DOHH2 (cell line): Measurements from ENCODE around the gene NLRP13.
"Not testable (repeated sequence)": the region's sequence is repeated elsewhere in the genome, so short reads cannot be mapped to it uniquely, and the experiment has no call there.

ENCODE experiments used
- H3F3A ChIP-seq: fragments of 200-600 bp; sonication (generic), shearing (Covaris generic); 2 replicates; pipeline ENCODE4 v1.6.0; 2016; ENCODE audit warnings: antibody characterized with exemption, mild to moderate bottlenecking; ENCODE audit not compliant: control insufficient read depth, insufficient read depth
- H3K27ac ChIP-seq: fragments of 200-600 bp; sonication (generic); 2 replicates; pipeline ENCODE4 v1.5.1; 2014; ENCODE audit warnings: low read depth, mild to moderate bottlenecking, low read length, moderate library complexity
- H3K27me3 ChIP-seq: fragments of 200-600 bp; sonication (generic); 2 replicates; pipeline ENCODE4 v1.6.1; 2014; ENCODE audit warnings: mild to moderate bottlenecking, low read length, mixed read lengths; ENCODE audit not compliant: control insufficient read depth
- H3K36me3 ChIP-seq: fragments of 200-600 bp; sonication (generic); 2 replicates; pipeline ENCODE4 v1.6.1; 2014; ENCODE audit warnings: mild to moderate bottlenecking, low read length, moderate library complexity, mixed read lengths; ENCODE audit not compliant: control insufficient read depth
- H3K4me1 ChIP-seq: fragments of 200-600 bp; sonication (generic); 2 replicates; pipeline ENCODE4 v1.6.1; 2014; ENCODE audit warnings: mild to moderate bottlenecking, low read length, mixed read lengths; ENCODE audit not compliant: control insufficient read depth
- H3K4me2 ChIP-seq: fragments of 200-600 bp; sonication (generic); 2 replicates; pipeline ENCODE4 v1.6.0; 2014; ENCODE audit warnings: mild to moderate bottlenecking, low read length, moderate library complexity
- H3K4me3 ChIP-seq: fragments of 200-600 bp; sonication (generic); 2 replicates; pipeline ENCODE4 v1.5.1; 2014; ENCODE audit warnings: mild to moderate bottlenecking, low read length, mixed read lengths
- H3K79me2 ChIP-seq: fragments of 200-600 bp; sonication (generic); 2 replicates; pipeline ENCODE4 v1.6.1; 2014; ENCODE audit warnings: mild to moderate bottlenecking, low read length, mixed read lengths; ENCODE audit not compliant: control insufficient read depth
- H3K9me2 ChIP-seq: fragments of 200-600 bp; sonication (generic); replicated peaks from 2 replicates; pipeline ENCODE4 v1.6.1; 2014; ENCODE audit warnings: mild to moderate bottlenecking, low read length, mixed read lengths; ENCODE audit not compliant: control insufficient read depth
- H3K9me3 ChIP-seq: fragments of 200-600 bp; sonication (generic); 2 replicates; pipeline ENCODE4 v1.6.1; 2014; ENCODE audit warnings: antibody characterized with exemption, low read length, mixed read lengths; ENCODE audit not compliant: control insufficient read depth, insufficient read depth
- H4K20me1 ChIP-seq: fragments of 200-600 bp; sonication (generic); 2 replicates; pipeline ENCODE4 v1.6.0; 2014; ENCODE audit warnings: low read depth, mild to moderate bottlenecking, antibody characterized with exemption, low read length, moderate library complexity; ENCODE audit not compliant: control insufficient read depth, insufficient read depth
- CTCF ChIP-seq: fragments of 200-600 bp; sonication (generic); IDR thresholded peaks from one replicate; pipeline ENCODE4 v1.5.1; 2014; ENCODE audit warnings: antibody characterized with exemption, mild to moderate bottlenecking, low read depth, low read length; ENCODE audit not compliant: poor library complexity, severe bottlenecking
- EZH2phosphoT487 ChIP-seq: fragments of 200-600 bp; sonication (generic); IDR thresholded peaks from 2 replicates; pipeline ENCODE4 v1.6.1; 2017; ENCODE audit warnings: borderline replicate concordance, mild to moderate bottlenecking, antibody characterized with exemption, low read length, moderate library complexity, mixed read lengths

NLRP13 gene

DNA sequence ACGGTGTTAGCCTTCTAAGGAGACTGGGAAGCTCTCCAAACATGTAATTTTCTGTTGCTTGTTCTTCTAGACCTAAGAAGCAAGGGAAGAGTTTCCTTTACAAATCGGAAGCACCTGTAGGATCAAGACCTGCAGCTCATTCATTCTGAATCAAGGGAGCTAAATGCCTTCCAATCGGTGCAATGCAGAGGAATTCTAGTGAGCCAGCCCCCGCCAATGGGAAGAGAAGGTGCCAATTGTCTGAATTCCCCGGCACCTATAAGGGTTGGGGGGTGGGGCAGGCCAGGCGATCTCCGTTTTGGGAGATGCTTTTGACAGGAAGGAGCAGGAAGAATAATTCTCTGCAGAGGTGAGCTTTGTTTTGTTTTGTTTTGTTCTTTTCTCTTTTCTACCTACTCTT is 7.1 kb upstream of the NLRP13 start:
- Histone ChIP-seq H3K9me3 (no peaks in the 10 kb centered on the region), H3K36me3 (no peaks in the 10 kb centered on the region), H3K79me2 (no peaks in the 10 kb centered on the region), H3K4me3 (no peak overlapping the region), H3F3A (no peaks in the 10 kb centered on the region), H3K4me2 (no peak overlapping the region), H3K9me2 (no peaks in the 10 kb centered on the region), H3K27ac (no peak overlapping the region), H3K27me3 (no peaks in the 10 kb centered on the region), H4K20me1 (no peaks in the 10 kb centered on the region), H3K4me1 (no peaks in the 10 kb centered on the region)
- TF ChIP-seq EZH2phosphoT487 (no peak), CTCF (no peak)

DNA sequence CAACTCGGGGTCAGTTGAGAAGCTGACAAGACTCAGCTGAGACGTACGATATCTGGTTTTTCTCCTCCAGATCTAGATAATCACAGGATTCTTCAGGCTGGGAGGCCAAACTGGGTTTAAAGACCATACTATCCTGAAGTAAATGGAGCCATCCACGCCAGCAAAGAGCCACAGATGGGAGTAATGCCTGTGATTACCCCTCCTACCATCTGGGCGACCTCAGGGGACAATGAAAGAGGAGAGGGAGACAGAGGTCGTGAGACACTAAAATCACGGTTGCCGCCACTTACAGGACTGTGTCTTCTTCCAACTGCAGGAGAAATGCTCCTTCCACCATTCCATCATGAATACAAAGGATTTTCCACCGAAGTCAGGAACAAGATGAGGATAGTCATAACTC is 3.1 kb upstream of the NLRP13 start:
- TF ChIP-seq EZH2phosphoT487 (no peak), CTCF (no peak)
- Histone ChIP-seq H3K27me3 (no peaks in the 10 kb centered on the region), H3F3A (no peaks in the 10 kb centered on the region), H3K9me2 (no peaks in the 10 kb centered on the region), H3K4me1 (no peaks in the 10 kb centered on the region), H3K4me3 (no peak overlapping the region), H3K79me2 (no peaks in the 10 kb centered on the region), H3K27ac (no peak overlapping the region), H3K36me3 (no peaks in the 10 kb centered on the region), H3K9me3 (no peaks in the 10 kb centered on the region), H3K4me2 (no peak overlapping the region), H4K20me1 (no peaks in the 10 kb centered on the region)

- Histone ChIP-seq H3K27me3 (no peaks in the 10 kb centered on the region), H3K79me2 (no peaks in the 10 kb centered on the region), H4K20me1 (no peaks in the 10 kb centered on the region), H3K4me3 (no peak overlapping the region), H3K36me3 (no peaks in the 10 kb centered on the region), H3K4me1 (no peaks in the 10 kb centered on the region), H3K27ac (no peak overlapping the region), H3K9me3 (no peaks in the 10 kb centered on the region), H3K9me2 (no peaks in the 10 kb centered on the region), H3F3A (no peaks in the 10 kb centered on the region), H3K4me2 (no peak overlapping the region)
- TF ChIP-seq CTCF = no peak
- TF ChIP-seq EZH2phosphoT487 = no peak
Observed at GRCh38 chr19:55930996-55931515, 1.1 kb downstream of the NLRP13 start.

- H3K9me3 ChIP-seq, H3K27me3 ChIP-seq, H3K36me3 ChIP-seq, H4K20me1 ChIP-seq, H3K4me2 ChIP-seq, H3F3A ChIP-seq, H3K79me2 ChIP-seq, H3K4me1 ChIP-seq, H3K27ac ChIP-seq, H3K9me2 ChIP-seq, H3K4me3 ChIP-seq: not testable (repeated sequence)
Observed at GRCh38 chr19:55929258-55929657, 2.9 kb downstream of the NLRP13 start.
